Measurements from ENCODE around the gene PRR29. TPM values are rescaled to one million over a fixed set of nuclear protein-coding genes. Genes with fewer than 3 reads are reported as not detected.
A peak's percentile ranks its signal among the peaks of the same experiment; 100 is the strongest.
"Not testable (repeated sequence)": the region's sequence is repeated elsewhere in the genome, so short reads cannot be mapped to it uniquely, and the experiment has no call there.

PRR29 gene
- total RNA-seq, 1 donor from 2014 or later = not detected

DNA sequence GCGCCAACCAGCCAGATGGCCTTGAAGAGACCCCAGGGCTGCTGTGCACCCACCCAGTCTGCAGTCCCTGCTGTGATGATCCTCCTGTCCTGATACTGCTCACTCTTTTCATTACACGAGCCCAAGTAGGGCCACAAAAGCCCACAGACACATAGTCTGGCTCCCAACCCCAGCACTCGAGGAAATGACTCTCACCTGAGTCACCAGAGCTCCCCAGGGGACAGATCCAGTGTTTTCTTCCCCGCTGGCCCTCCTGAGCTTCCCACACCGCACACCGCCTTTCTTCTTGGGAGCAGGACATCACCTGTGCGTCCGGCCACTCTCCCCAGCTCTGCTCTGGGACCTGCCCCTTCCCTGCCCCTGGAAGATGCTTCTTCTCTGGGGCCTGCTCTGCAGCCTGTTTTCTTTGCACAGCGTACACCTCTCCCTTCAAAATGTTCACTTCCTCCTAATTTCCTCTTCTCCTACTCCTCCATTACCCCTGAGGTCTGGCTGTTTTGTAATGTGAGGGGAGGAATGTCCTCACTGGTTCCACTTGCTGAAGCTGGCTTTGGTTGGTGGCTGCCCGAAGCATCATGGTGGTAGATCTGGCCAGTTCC, 23.5 kb upstream of the PRR29 start:
- no peak for DNase-seq

DNA sequence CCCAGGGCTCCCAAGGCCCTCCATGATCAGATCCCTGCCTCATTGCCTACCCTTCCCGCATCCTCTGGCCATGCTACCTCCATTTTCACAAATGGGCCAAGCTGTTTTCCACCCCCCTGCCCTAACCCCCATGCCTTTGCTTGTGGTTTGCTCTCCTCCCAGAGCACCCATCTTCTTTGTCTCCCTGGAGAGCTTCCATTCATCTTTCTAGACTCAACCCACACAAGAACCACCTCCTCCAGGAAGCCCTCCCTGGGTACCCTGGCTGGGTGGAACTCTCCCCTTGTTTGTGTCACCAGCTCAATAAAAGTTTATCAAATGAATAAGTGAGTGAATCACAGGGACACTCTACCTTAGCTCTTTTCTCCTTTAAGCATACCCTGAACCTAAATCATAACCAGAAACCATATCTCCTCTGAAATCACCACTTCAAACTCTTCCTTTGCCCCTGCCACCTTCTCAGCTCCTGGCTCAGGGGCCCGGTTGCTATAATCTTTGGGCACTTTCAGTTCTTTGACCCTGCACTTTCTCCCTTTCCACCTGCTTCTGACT, 22.5 kb upstream of the PRR29 start:
- no peak for DNase-seq

DNA sequence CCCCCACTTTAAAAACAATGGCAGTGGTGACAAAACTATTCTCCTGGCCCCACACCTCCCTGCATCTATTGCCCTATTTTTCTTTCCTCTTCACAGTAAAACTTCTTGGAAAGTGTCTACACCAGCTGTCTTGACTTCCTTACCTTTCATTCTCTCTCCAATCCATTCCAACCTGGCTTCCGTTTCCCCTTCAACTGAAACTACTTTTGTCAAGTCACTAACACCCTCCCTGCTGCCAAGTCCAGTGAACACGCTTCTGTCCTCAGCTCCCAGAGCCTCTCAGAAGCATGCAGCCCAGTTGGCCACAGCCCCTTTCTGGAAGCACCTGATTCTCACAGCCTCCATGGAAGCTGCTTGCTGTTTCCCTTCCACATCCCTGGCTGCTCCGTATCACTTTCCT, 21.4 kb upstream of the PRR29 start:
- DNase-seq = no peak

DNA sequence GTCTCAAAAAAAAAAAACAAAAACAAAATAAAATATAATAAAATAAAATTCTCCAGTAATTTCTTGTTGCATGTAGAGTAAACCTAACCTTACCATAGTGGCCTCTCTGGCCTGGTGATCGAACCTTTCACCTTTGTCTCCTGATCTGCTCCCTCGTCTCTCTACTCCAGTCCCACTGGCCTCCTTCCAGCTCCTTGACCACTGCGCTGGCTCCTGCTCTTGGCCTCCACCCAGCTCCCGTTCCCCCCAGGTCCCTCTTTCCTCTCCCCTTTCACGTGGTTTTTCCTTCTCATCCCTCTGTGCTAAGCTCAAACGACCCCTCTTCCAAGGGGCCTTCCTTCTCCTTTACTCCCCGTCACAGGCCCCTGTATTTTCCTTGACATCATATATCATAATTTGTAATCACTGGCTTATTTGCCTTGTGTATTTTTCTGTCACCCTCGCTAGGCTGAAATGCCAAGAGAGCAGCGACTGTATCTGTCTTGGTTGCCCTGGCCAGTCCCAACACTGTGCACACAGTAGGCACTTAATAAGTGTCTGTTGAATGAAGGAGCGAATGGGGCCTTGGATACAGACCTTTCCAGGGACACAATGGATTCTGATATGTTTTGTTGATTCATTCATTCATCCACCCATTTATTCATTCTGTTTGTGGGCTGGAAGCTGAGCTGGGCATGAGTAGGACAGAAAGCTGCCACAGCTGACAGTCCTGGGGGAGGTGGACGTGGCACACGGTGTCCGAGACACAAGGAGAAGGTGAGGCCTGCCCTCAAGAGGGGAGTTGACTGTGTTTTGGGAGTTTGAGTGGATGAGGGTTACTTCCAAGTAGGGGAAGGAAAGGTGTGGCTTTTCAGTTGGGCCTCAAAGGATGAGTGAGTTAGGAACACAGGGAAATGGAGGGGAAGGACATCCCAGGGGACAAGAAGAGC, 19.6 kb upstream of the PRR29 start:
- DNase-seq = no peak

DNA sequence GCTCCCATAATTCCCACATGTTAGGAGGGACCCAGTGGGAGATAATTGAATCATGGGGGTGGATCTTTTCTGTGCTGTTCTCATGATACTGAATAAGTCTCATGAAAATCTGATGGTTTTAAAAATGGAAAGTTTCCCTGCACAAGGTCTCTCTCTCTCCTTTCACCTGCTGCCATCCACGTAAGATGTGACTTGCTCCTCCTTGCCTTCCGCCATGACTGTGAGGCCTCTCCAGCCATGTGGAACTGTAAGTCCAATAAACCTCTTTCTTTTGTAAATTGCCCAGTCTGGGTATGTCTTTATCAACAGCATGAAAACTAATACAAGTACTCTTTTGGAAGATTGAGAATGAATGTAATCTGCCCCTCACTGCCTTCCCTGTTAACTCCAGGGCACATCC, 15.5 kb upstream of the PRR29 start:
- not testable (repeated sequence) for DNase-seq

DNA sequence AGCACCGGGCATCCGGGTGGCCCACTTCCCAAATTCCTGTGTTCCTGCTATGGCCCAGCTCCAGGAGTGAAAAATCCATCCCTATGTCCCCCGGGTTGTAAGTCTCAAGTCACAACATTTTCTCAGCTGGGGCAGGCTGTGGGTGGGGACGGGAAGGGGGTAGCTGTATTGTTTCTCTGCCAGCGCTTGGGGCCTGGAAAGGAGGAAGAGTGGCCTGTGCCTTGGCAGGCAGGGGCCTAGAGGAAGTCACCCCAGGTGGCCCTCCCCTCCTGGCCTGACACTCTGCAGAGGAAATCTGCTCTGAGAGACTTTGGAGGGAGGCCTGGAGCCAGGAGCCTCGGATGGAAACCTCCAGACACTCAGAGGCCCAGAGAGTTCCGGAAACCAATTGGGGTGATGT, 14.8 kb upstream of the PRR29 start:
- DNase-seq = no peak

DNA sequence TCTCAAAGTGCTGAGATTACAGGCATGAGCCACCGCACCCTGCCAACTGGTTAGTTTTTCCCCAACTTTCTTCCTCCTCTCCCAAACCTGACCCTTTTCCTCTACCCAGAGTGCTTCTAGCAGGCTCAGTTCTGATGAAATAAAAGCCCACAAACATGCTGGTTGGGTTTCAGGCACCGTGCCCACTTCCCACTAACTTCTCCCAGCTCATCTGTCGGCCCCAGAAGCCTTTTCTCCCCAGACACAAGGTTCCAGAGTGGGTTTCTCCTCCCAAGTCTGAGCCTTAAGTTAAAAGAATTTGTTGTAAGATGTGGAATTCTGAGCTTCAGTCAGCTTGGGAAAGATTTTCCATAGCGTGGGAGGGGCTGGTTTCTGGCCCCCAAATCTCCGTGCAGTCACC, 13.9 kb upstream of the PRR29 start:
- DNase-seq = no peak

DNA sequence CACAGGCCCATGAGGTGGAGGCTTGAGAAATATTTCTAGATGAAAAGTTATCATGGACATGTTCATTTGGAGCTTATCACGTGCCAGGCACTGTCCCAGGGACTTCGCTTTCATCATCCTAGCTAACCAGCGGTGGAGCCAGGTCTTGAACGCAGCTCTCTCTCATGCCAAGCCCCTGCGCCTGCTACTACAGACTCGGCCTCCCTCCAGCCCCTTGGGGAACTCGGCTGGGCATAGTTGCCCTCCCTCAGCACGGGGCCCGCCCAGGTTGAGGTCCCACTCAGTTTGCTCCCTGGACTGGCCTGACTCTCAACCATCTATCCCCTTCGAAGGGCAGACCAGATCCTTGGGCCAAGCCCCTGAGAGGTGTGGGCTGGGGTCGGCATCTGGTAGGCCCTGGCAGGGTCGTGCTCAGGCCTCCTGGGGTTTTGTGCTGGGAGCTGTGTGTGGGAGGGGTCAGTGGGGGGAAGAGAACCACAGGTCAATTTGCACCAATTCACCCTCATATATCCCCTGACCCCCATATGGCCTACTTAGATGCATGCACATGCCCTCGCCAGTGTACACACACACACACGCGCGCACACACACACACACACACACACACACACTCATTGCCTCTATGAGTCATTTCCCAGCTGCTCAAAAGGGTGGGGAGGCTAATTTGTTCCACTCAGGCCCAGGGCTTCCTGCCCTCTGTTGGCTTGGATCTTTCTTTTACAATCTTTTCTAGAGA, 13.3 kb upstream of the PRR29 start:
- DNase-seq = peak; percentile 36

DNA sequence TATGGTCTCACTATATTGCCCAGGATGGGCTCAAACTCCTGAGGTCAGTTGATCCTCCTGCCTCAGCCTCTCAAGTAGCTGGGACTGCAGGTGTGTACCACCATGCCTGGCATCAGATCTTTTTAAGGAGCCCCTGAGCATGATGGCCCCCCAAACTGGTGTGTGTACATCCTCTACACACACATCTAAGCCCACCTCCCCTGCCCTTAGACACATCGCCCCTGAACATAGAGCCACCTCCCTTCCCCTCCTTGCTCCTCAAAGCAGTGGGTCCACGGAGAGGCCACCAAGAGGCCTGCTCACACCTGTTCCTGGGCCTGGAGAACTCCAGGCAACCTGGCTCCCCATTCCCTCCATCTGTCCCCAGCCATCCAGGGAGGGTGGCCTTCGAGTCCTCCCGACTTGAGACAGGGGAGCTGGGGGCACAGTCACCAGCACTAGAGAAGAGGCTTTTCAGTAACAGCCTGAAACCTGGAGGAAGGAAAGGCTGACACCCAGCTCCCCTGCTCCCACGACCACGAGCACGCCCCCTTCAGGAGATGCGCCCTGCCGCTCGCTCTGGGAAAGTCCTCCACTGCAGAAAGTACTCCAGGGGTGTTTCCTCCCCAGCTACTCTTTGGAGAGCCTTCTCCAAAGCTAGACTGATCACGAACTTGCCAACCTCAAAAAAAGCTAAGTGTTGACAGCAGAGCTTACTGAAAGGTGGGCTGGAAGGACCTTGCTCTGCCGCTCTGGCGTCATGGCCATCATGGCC, 12.6 kb upstream of the PRR29 start:
- DNase-seq = no peak

DNA sequence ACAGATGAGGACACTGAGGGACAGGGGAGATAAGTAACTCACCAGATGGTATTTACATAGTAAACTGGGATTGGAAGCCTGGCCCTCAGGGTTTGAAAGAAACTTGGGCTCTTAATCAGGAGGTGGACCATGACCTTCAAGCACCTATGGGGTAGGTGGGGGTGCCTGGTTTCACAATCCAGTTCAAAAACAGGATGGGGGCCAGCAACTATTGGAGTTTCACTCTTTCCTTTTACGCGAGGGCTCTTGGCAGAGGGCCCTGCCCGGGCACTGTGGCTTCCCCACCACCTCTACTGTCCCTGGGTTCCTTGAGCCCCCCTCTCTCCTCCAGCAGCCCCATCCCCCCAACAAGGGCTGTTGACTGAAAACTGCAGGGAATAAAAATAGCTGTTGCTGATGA, 11.3 kb upstream of the PRR29 start:
- no peak for DNase-seq

DNA sequence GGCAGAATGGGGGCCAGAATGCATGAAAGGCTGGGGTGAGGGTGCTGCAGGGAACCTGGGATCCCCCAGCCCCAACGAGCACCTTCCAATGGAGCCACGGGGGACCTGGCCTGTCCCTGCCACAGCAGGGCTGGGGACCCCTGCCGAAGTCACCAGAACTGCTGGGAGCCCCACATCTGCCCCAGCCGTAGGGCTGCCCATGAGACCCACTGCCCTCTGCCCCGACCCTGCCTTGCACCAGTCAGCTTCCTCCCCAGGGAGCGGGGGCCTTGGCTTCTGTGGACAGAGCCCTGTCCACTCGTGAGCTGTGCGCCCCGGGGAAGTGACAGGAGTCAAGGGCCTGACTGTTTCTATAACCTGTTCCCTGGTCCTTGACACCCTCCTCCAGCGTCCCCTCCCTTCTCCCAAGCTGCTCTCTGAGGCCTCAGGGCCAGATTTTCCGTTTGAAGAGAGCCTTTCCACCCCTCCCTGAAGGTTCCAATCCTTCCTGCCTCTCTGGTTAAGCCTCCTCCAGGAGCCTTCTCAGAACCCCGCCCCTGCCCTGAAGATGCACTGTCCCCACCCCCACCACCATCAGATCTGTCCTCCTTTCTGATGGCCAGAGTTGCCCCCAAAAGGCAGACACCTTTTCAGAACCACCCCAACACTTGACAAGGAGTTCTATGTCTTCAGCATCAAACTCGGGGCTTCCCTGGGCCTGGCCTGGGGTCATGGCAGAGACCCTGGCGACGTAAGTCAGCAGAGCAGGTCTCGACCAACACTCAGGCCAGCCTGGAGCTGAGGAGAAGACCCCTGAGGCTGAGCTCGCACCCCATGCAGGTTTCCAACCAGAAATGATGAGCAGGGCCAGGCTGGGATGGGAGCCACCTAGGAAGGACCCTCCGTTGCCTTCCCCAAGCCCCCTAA, 10.7 kb upstream of the PRR29 start:
- no peak for DNase-seq

DNA sequence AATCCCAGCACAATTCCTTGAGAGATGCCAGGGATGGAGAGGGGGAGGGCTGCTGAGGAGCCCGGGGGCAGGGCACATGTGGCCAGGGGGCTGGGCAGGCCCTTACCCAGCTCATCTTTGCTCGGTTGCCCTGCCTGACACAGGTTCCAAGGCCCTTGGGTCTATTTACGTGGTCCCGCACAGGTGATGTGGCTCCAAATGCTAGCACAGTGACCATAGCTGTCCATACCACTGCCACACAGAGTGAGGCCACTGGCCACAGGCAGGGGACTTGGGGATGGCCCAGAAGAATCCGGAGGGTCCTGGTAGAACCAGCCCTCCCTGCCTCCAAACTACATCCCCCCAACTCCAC, 10.0 kb upstream of the PRR29 start:
- no peak for DNase-seq

DNA sequence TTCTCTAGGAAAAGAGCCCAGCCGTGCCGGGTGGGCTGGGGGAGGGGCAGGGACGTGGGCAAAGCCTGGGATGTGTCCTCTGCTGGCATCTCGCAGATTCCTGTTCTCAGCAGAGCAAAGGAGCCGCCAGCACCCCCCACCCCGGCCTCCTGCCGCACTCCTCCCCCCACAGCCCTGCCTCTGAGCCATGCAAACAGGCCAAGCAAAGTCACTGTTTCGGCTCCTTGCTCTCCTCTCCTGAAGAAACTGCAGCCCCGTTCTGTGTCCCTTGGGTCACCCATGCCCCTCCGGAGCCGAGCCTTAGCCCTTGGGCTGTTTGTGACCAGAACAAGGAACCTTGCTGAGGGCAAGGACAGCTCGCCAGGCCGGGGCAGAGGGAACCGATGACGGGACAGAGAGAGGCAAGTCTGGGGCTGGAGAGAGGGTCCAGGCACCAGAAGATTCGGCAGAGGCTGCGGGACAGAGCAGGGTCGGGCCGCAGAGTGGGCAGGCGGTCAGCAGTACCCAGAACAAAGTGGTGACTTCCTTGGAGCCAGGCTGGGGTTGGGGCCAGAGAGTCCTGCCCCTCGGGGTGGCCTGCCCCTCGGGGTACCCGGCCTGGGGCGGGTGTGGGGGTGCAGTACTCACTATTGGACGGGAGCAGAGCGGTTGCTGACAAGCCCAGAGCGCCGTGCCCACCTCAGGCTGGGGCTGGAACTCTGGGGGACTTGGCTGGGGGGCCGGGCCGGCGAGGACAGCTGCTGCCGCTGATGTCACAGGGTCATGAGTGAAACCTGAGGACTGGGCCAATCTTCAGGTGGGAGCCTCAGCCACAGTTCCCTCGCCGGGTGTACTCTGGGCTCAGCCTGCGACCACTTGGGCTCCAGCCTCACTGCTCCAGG, 9.2 kb upstream of the PRR29 start:
- DNase-seq = peak; percentile 37

DNA sequence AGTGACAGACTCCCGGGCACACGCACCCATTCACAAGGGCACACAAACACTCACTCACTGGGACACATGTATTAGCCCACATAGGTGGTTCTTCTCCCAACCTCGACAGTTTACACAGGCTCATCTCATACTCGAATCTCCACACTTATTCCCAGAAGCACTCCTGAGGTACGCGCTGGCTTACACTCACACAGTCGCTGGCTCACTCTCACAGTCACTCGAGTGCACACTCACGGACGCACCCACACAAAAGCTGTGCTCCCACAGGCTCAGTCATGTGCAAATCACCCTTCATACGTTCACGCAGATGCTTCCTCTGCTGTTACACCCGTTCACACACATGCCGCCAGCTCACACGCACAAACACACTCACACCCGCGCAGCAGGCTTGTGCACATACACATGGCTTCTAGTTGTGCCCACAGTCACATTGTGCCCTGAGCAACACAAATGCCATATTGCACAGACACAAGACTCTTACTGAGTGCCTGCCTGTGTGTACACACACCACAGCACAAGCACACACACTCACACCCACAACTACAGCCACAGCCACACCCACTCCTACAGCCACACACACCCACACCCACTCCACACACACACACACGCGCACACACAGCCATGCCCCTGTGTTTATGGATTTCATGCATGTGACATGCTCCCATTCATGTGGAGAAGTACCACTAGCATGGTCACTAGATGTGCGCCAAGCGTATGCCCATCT, 8.4 kb upstream of the PRR29 start:
- no peak for DNase-seq

DNA sequence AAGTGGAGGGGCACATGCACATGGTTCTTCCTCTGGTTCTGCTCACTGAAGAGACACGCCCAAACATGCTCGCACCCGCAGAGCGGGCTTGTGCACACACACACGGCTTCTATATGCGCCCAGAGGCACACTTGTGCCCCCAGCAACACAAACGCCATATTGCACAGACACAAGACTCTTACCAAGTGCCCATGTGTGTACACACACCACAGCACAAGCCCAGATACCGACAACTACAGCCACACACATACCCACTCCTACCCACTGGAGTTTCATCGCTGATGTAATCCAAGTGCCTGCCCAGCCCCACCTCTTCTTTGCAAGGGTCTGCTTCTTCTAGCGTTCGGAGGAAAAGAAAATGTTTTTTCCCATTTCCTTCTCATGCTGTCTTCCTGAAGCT, 6.5 kb upstream of the PRR29 start:
- DNase-seq = no peak

DNA sequence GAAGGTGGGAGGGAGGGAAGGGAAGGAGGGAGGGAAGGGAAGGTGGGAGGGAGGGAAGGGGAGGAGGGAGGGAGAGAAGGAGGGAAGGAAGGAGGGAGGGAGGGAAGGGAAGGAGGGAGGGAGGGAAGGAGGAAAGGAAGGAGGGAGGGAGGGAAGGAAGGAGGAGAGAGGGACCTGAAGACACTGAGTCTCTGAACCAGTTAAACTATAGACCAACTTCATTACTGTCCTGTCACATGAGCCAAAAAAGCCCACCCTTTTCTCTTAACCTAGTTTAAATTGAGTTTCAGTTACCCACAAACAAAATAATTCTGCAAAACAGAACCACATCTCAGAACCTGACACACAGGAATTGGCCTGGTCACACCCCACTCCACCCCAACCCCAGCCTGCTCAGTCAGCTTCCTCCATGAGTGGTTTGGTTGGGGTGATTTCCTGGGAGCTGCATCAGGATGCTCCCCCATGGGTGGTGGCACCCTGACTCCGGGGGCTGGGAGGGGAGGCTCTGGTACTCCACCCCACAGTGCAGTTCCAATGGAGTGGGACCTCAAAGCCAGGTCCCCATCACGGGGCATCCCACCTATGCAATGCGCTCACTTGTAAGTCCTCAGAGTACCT, 4.7 kb upstream of the PRR29 start:
- DNase-seq = no peak

DNA sequence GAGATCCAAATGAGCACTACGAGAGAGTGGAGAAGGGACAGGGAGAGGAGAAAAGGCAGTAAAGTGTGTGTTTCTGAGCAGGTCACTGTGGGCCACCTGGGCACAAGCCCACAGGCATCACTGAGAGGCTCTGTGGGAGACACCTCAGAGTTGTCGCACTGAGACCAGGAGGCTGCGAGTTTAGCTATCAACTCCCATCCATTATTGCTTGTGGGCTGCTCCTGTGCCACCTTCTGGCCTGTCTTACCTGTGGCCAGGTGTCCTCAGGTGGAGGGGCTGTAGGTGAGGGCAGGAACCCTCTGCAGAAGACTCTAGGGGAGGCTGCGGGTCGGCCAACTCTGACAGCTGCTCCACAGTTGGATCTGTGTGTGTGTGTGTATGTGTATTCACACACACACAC, 2.5 kb upstream of the PRR29 start:
- no peak for DNase-seq

DNA sequence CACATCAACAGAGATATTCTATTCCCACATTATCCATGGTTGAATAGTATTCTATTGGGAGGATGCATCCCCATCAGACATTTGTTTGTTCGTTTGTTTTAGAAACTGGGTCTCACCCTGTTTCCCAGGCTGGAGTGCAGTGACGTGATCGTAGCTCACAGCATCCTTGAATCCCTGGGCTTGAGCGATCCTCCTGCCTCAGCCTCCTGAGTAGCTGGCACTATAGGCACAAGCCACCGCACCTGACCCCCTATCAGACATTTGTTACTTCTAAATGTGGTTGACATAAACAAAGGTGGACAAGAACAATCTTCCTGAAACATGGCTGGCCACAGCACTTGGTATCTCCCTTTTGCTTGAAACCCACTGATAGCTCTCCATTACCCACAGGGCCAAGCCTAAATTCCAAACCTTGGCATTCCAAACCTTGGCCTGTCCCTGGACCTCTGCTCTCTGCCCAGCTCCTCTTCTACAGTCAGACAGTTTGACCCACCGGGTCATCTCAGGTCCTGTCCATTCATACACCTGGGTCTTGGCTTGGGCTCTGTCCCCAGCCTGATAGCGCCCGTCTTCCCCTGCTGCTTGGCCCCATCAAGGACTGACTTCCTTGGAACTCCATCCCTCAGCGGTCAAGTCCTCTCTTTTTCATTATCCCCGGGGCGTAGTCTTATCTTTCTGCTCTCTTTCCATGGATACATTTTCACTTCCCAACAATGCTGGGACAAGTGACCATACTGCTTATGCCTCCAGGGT, 1.5 kb upstream of the PRR29 start:
- DNase-seq = no peak

Data from skin of body (tissue), 2 donors.